Measurements from ENCODE around the gene ATOSB. TPM values are rescaled to one million over a fixed set of nuclear protein-coding genes. Genes with fewer than 3 reads are reported as not detected.

Gene ATOSB
- total and polyA plus RNA-seq, 9 of the 15 experiments (the other 6 are each of a cell fraction or from before 2014, with no cell fraction given): 0.45 to 8.0 (median 4.2) TPM

DNA sequence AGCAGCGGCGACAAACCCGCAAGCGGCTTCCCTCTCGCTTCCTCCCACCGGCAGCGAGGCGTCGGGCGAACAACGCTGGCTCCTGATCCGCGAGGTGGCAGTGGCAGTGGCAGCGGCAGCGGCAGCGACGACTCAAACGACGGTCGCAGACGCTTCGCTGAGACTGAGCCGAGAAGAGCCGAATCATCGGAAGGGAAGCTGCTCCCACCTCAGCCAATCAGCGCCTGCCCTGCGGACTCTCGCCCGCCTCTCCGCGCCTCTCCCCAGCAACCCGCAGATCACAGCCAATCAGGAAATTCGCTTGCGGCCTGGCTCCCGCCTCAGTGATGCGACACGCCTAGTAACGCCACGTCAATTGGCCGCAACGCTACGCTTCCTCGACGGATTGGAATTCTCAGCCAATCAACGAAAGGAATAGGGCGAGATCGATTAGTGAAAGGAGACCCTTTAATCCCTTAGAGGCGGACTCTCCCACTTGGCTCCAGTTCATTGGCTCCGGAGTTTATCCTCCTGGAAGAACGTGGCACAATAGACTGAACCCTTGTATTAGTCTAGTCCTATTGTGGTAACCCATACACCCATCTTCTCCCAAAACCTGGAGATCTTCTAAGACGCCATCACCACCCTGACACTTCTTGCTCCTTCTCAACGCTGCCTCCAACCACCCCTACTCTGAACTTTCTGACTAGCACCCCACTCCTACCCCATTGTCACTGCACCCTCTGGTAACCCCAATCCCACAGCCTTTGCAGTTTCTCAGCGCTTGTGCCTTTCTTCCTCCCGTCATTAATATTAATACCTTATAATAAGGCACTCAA, 43.0 kb downstream of the ATOSB start, which contains the start of gene VCP (continued):
- TF ChIP-seq, protein P1, sequence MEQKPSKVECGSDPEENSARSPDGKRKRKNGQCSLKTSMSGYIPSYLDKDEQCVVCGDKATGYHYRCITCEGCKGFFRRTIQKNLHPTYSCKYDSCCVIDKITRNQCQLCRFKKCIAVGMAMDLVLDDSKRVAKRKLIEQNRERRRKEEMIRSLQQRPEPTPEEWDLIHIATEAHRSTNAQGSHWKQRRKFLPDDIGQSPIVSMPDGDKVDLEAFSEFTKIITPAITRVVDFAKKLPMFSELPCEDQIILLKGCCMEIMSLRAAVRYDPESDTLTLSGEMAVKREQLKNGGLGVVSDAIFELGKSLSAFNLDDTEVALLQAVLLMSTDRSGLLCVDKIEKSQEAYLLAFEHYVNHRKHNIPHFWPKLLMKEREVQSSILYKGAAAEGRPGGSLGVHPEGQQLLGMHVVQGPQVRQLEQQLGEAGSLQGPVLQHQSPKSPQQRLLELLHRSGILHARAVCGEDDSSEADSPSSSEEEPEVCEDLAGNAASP (IDR thresholded peaks at IDR 0.05): no peak
- TF ChIP-seq RREB1 (CRISPR knock-in tag; IDR thresholded peaks at IDR 0.05): no peak
- no peak for TF ChIP-seq ADNP (tag; IDR thresholded peaks at IDR 0.05)
- TF ChIP-seq GMEB1 (CRISPR knock-in tag; IDR thresholded peaks at IDR 0.05): no peak
- TF ChIP-seq, protein P2, sequence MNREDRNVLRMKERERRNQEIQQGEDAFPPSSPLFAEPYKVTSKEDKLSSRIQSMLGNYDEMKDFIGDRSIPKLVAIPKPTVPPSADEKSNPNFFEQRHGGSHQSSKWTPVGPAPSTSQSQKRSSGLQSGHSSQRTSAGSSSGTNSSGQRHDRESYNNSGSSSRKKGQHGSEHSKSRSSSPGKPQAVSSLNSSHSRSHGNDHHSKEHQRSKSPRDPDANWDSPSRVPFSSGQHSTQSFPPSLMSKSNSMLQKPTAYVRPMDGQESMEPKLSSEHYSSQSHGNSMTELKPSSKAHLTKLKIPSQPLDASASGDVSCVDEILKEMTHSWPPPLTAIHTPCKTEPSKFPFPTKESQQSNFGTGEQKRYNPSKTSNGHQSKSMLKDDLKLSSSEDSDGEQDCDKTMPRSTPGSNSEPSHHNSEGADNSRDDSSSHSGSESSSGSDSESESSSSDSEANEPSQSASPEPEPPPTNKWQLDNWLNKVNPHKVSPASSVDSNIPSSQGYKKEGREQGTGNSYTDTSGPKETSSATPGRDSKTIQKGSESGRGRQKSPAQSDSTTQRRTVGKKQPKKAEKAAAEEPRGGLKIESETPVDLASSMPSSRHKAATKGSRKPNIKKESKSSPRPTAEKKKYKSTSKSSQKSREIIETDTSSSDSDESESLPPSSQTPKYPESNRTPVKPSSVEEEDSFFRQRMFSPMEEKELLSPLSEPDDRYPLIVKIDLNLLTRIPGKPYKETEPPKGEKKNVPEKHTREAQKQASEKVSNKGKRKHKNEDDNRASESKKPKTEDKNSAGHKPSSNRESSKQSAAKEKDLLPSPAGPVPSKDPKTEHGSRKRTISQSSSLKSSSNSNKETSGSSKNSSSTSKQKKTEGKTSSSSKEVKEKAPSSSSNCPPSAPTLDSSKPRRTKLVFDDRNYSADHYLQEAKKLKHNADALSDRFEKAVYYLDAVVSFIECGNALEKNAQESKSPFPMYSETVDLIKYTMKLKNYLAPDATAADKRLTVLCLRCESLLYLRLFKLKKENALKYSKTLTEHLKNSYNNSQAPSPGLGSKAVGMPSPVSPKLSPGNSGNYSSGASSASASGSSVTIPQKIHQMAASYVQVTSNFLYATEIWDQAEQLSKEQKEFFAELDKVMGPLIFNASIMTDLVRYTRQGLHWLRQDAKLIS (CRISPR knock-in tag; IDR thresholded peaks at IDR 0.05): no peak
- no peak for TF ChIP-seq ESRRA (IDR thresholded peaks at IDR 0.05; ENCODE audit: borderline replicate concordance, low read depth)
- no peak for TF ChIP-seq ETV6 (IDR thresholded peaks at IDR 0.05; ENCODE audit: borderline replicate concordance in 1 of 2, low read depth in 2 of 2, low read length in 1 of 2)
- no peak for TF ChIP-seq ETV6 (CRISPR knock-in tag; IDR thresholded peaks at IDR 0.05; ENCODE audit: borderline replicate concordance)
- TF ChIP-seq FOXA3 (CRISPR knock-in tag; conservative IDR thresholded peaks at IDR 0.05 in 1 of 2, IDR thresholded peaks at IDR 0.05 in 1 of 2): no peak
- TF ChIP-seq ZNF696 (CRISPR knock-in tag; conservative IDR thresholded peaks at IDR 0.05): no peak
- peak; percentile 76 for TF ChIP-seq SP2 (IDR thresholded peaks at IDR 0.05; ENCODE audit: extremely low read depth, low read depth, low read length, poor library complexity, severe bottlenecking)
